Natural killer cell (primary cell): Measurements from ENCODE around the gene GRHL1. TPM values are rescaled to one million over a fixed set of nuclear protein-coding genes. Genes with fewer than 3 reads are reported as not detected.

ENCODE experiments used
- ATAC-seq, 3 donors: fragments of 150-1000 bp in 2 of 3; fragments of 200-7000 bp in 1 of 3; cut with Tn5 transposase; 1 replicate in 1 of 3; 2 replicates in 2 of 3; pipeline ENCODE4 v1.10.0; 2021; ENCODE audit warnings: mild to moderate bottlenecking in 2 of 3, moderate library complexity in 2 of 3
- DNase-seq, 2 donors: peaks; one replicate each; pipeline versions ENCODE4 v3.0.0 to v3.0.0-alpha.2; 2013 to 2021; ENCODE audit warnings: mixed read lengths in 1 of 2
- H3K27ac ChIP-seq: one replicate; pipeline ENCODE4 v1.5.1; 2013; ENCODE audit warnings: mild to moderate bottlenecking, low read length
- H3K27me3 ChIP-seq: one replicate; pipeline ENCODE4 v1.6.1; 2013; ENCODE audit warnings: low read length; ENCODE audit not compliant: control insufficient read depth, insufficient read depth
- H3K36me3 ChIP-seq: one replicate; pipeline ENCODE4 v1.6.1; 2013; ENCODE audit warnings: low read length; ENCODE audit not compliant: control insufficient read depth, insufficient read depth
- H3K4me1 ChIP-seq: one replicate; pipeline ENCODE4 v1.6.1; 2013; ENCODE audit warnings: low read length; ENCODE audit not compliant: control insufficient read depth, insufficient read depth
- H3K4me3 ChIP-seq: one replicate; pipeline ENCODE4 v1.5.1; 2013; ENCODE audit warnings: low read length
- H3K9me3 ChIP-seq: one replicate; pipeline ENCODE4 v1.6.1; 2013; ENCODE audit warnings: low read length; ENCODE audit not compliant: control insufficient read depth, insufficient read depth
- H3K27ac Mint-ChIP-seq, 2 donors: one replicate each; pipeline ENCODE4 v1.8.0; 2022; ENCODE audit warnings: mild to moderate bottlenecking in 2 of 2, mixed read lengths in 2 of 2, moderate library complexity in 1 of 2
- H3K27me3 Mint-ChIP-seq, 2 donors: one replicate each; pipeline ENCODE4 v1.8.0; 2022; ENCODE audit warnings: low read depth in 2 of 2, mixed read lengths in 2 of 2
- H3K36me3 Mint-ChIP-seq: one replicate; pipeline ENCODE4 v1.8.0; 2022; ENCODE audit warnings: mixed read lengths
- H3K4me1 Mint-ChIP-seq, 2 donors: one replicate each; pipeline ENCODE4 v1.8.0; 2022; ENCODE audit warnings: mixed read lengths in 2 of 2
- H3K4me3 Mint-ChIP-seq: one replicate; pipeline ENCODE4 v1.8.0; 2022; ENCODE audit warnings: mild to moderate bottlenecking, moderate library complexity, mixed read lengths
- H3K9me3 Mint-ChIP-seq, 2 donors: one replicate each; pipeline ENCODE4 v1.8.0; 2022; ENCODE audit warnings: mixed read lengths in 2 of 2
- WGBS: methylation state at CpG from one replicate; pipeline ENCODE4 v1.1.7; 2013; ENCODE audit warnings: missing lambda C conversion rate; ENCODE audit not compliant: insufficient coverage; 5-methylcytosine and 5-hydroxymethylcytosine counted together
- intact Hi-C: fragments of 100-400 bp; cut with micrococcal nuclease; formaldehyde crosslinking; loops from one replicate; pipeline ENCODE4 v1.14.2; 2022
- total RNA-seq, 4 donors: library from RNA; stranded (reverse); fragments of 120-200 nt in 1 of 4; gene quantifications; one replicate each; pipeline versions ENCODE4 v1.2.3 to v1.2.4, GENCODE V29; 2013 to 2022
- TF ChIP-seq, protein P1 (sequence below): fragments of 200-600 bp; IDR thresholded peaks from one replicate; pipeline ENCODE4 v1.8.0; 2022; ENCODE audit warnings: antibody characterized with exemption

The GRHL1 gene
- total RNA-seq, 3 donors from 2014 or later (not counting 1 experiment from before 2014, with no cell fraction given) = 1.6 to 3.6 (median 3.2) TPM

DNA sequence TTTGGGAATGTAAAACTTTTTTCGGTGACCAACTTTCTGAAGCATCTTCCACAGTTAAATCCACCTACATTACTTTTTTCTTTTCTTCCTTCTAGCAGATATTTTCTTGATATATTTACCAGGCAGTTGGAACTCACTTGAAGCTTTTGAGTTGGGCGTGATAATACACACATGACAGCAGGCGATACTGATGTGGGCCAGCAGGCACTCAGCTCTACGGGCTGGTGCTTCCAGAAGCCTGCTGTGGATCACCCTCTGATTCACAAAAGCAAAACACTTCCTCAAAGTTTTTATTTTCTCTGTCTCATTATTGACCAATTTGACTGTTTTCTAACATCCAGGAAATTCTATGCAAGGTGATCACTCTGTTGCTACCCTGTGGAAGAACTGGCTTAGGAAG, 22.9 kb downstream of the GRHL1 start:
- 80% methylated on average over 4 of the region's 4 CpGs for WGBS
- TF ChIP-seq, protein P1, sequence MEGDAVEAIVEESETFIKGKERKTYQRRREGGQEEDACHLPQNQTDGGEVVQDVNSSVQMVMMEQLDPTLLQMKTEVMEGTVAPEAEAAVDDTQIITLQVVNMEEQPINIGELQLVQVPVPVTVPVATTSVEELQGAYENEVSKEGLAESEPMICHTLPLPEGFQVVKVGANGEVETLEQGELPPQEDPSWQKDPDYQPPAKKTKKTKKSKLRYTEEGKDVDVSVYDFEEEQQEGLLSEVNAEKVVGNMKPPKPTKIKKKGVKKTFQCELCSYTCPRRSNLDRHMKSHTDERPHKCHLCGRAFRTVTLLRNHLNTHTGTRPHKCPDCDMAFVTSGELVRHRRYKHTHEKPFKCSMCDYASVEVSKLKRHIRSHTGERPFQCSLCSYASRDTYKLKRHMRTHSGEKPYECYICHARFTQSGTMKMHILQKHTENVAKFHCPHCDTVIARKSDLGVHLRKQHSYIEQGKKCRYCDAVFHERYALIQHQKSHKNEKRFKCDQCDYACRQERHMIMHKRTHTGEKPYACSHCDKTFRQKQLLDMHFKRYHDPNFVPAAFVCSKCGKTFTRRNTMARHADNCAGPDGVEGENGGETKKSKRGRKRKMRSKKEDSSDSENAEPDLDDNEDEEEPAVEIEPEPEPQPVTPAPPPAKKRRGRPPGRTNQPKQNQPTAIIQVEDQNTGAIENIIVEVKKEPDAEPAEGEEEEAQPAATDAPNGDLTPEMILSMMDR = no peak
- ATAC-seq = no peak

DNA sequence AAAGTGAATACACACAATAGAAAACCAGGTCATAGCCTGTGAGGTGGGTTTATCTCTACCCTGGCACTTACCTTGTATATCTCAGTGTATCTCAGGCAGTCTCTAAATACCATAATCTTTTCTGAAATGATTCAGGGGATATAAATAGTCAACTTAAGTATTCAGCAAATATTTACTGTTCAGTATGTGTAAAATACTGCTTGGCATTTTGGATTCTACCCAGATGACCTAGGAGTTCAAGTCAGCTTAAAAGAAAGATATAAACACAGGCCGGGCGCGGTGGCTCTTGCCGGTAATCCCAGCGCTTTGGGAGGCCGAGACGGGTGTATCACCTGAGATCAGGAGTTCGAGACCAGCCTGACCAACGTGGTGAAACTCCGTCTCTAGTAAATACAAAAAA, 23.8 kb downstream of the GRHL1 start:
- 93% methylated on average over 9 of the region's 10 CpGs for WGBS
- Mint-ChIP-seq H3K27ac (no peak overlapping the region), H3K9me3 (no peaks in the 10 kb centered on the region), H3K4me1 (peaks cover 0 to 5% of the 10 kb centered on the region in 2 donors), H3K4me3 (no peak overlapping the region), H3K27me3 (peaks cover 5 to 8% of the 10 kb centered on the region in 2 donors), H3K36me3 (no peaks in the 10 kb centered on the region)
- H3K4me3 ChIP-seq = no peak overlapping the region
- no peaks in the 10 kb centered on the region for H3K4me1 ChIP-seq
- no peak for ATAC-seq
- H3K36me3 ChIP-seq = no peaks in the 10 kb centered on the region
- no peak overlapping the region for H3K27ac ChIP-seq
- H3K9me3 ChIP-seq = no peaks in the 10 kb centered on the region
- intact Hi-C loops = no loop called here
- DNase-seq = no peak
- H3K27me3 ChIP-seq = no peaks in the 10 kb centered on the region
- TF ChIP-seq, protein P1 = no peak

More for the DNA sequence above, 22.9 kb downstream of the GRHL1 start:
- Histone ChIP-seq H3K27ac (no peak overlapping the region), H3K4me3 (no peak overlapping the region), H3K4me1 (no peaks in the 10 kb centered on the region), H3K27me3 (no peaks in the 10 kb centered on the region), H3K36me3 (no peaks in the 10 kb centered on the region), H3K9me3 (no peaks in the 10 kb centered on the region)
- Mint-ChIP-seq H3K27me3 (peaks cover 0 to 8% of the 10 kb centered on the region in 2 donors), H3K27ac (no peak overlapping the region), H3K4me3 (no peak overlapping the region), H3K4me1 (no peaks in the 10 kb centered on the region), H3K9me3 (no peaks in the 10 kb centered on the region), H3K36me3 (no peaks in the 10 kb centered on the region)
- intact Hi-C loops = no loop called here
- no peak for DNase-seq

DNA sequence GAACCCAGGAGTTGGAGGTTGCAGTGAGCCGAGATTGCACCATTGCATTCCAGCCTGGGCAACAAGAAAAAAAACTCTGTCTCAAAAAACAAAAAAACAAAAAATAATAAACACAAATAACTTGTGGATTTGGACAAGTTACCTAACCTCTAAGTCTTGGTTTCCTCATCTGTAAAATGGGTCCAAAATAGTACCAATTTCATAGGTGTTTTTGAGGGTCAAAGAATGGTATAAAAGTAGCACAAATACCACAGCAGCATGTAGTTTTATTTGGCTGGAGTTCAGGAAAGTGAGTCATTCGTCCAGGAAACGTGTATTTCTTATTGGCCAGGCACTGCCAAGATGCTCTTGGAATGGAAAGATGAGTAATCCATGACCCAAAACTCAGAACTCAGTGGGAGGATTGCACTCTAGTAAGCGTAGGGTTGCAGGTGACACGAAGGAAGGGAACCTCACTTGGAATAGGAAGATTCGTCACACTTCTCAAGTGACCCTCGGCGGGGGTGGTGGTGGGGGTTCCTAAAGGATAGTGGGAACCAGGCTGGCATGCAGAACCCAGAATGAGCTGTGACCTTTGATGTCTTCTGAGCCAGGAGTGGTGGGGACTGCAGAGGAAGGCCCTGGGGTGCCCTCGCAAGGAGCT, 24.4 kb downstream of the GRHL1 start:
- H3K4me3 ChIP-seq = no peak overlapping the region
- H3K36me3 ChIP-seq = no peaks in the 10 kb centered on the region
- Mint-ChIP-seq H3K4me1 (peaks cover 0 to 5% of the 10 kb centered on the region in 2 donors), H3K4me3 (no peak overlapping the region), H3K27ac (no peak overlapping the region), H3K36me3 (no peaks in the 10 kb centered on the region), H3K9me3 (no peaks in the 10 kb centered on the region), H3K27me3 (peaks cover 8 to 11% of the 10 kb centered on the region in 2 donors)
- no peak for DNase-seq
- no peak for ATAC-seq
- intact Hi-C loops = no loop called here
- no peak overlapping the region for H3K27ac ChIP-seq
- TF ChIP-seq, protein P1 = no peak
- no peaks in the 10 kb centered on the region for H3K4me1 ChIP-seq
- H3K27me3 ChIP-seq = no peaks in the 10 kb centered on the region
- no peaks in the 10 kb centered on the region for H3K9me3 ChIP-seq
- 85% methylated on average over 9 of the region's 9 CpGs for WGBS

DNA sequence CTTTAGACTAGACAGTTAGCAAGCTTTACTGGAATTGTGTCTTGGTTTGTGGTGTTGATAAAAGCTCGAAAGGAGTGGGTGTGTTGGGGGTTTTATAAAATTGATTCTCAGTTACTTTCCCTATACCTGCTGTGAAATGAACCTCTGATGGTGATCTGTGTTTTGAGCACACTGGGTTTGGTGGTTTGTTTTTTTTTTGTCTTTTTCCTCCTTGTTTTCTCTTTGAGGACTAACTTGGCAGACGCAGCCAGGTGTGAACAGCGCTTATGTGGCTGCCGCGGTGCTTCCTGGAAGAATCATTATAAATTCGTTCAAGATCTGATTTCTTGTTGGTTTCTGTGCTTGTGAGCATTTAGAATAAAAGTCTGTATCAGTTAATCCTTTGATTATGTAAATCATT, 28.5 kb downstream of the GRHL1 start:
- no peaks in the 10 kb centered on the region for H3K27me3 ChIP-seq
- H3K27me3 Mint-ChIP-seq = peaks cover 11 to 13% of the 10 kb centered on the region in 2 donors
- no peak overlapping the region for H3K4me3 ChIP-seq
- no peaks in the 10 kb centered on the region for H3K9me3 ChIP-seq
- WGBS = 17% methylated on average over 4 of the region's 6 CpGs
- no peak overlapping the region for H3K27ac ChIP-seq
- H3K4me3 Mint-ChIP-seq = no peak overlapping the region
- no peaks in the 10 kb centered on the region for H3K36me3 Mint-ChIP-seq
- TF ChIP-seq, protein P1 = no peak
- peaks cover 6% of the 10 kb centered on the region for H3K4me1 ChIP-seq
- H3K9me3 Mint-ChIP-seq = no peaks in the 10 kb centered on the region
- peak in 1 of 2 donors; percentile 27 for DNase-seq
- ATAC-seq = no peak
- peaks cover 6 to 12% of the 10 kb centered on the region in 2 donors for H3K4me1 Mint-ChIP-seq
- intact Hi-C loops = loop anchor here (5.0 kb wide), 1 partner anchor 47 kb away; no protein-coding TSS in a partner anchor
- H3K36me3 ChIP-seq = no peaks in the 10 kb centered on the region
- H3K27ac Mint-ChIP-seq = no peak overlapping the region
